Sigmoid colon (tissue), 7 donors: ENCODE measurements around the gene FAM9C. TPM values are rescaled to one million over a fixed set of nuclear protein-coding genes. Genes with fewer than 3 reads are reported as not detected.
"Not testable (repeated sequence)": the region's sequence is repeated elsewhere in the genome, so short reads cannot be mapped to it uniquely, and the experiment has no call there.

ENCODE experiments used
- DNase-seq: peaks from one replicate; pipeline ENCODE4 v3.0.0-alpha.2; 2019
- H3K27ac ChIP-seq, 4 donors: fragments of 200-600 bp; sonication (generic); one replicate each; pipeline ENCODE4 v1.5.1; 2016 to 2019; ENCODE audit warnings: mild to moderate bottlenecking in 1 of 4
- H3K27me3 ChIP-seq, 3 donors: fragments of 200-600 bp; sonication (generic); one replicate each; pipeline ENCODE4 v1.5.1; 2019; ENCODE audit warnings: mild to moderate bottlenecking in 1 of 3
- H3K36me3 ChIP-seq, 4 donors: fragments of 200-600 bp; sonication (generic); one replicate each; pipeline ENCODE4 v1.5.1; 2016 to 2019
- H3K4me1 ChIP-seq, 4 donors: fragments of 200-600 bp; sonication (generic); one replicate each; pipeline ENCODE4 v1.5.1; 2017 to 2019
- H3K4me3 ChIP-seq, 4 donors: fragments of 200-600 bp; sonication (generic); one replicate each; pipeline ENCODE4 v1.5.1; 2017 to 2019; ENCODE audit warnings: mild to moderate bottlenecking in 2 of 4, moderate library complexity in 1 of 4
- H3K9me3 ChIP-seq, 4 donors: fragments of 200-600 bp in 3 of 4; sonication (generic) in 3 of 4; one replicate each; pipeline versions ENCODE4 v1.5.1 to v1.6.1; 2013 to 2019
- CTCF ChIP-seq, 4 experiments: fragments of 450-650 bp in 3 of 4; fragments of 200-600 bp in 1 of 4; IDR thresholded peaks; one replicate each; pipeline ENCODE4 v1.5.1; 2016 to 2019; ENCODE audit warnings: antibody characterized with exemption in 4 of 4, mild to moderate bottlenecking in 3 of 4, moderate library complexity in 2 of 4
- EP300 ChIP-seq, 4 donors: sonication (generic); formaldehyde crosslinking; IDR thresholded peaks; one replicate each; pipeline ENCODE4 v1.6.1; 2017; ENCODE audit warnings: antibody characterized with exemption in 4 of 4
- POLR2A ChIP-seq, 2 donors: fragments of 450-650 bp; IDR thresholded peaks; one replicate each; pipeline ENCODE4 v1.6.1; 2016; ENCODE audit warnings: antibody characterized with exemption in 2 of 2, mild to moderate bottlenecking in 2 of 2, moderate library complexity in 2 of 2
- POLR2AphosphoS5 ChIP-seq, 4 donors: sonication (generic); formaldehyde crosslinking; IDR thresholded peaks; one replicate each; pipeline ENCODE4 v1.6.1; 2017; ENCODE audit warnings: antibody characterized with exemption in 4 of 4
- WGBS, 2 donors: extraction: QIAGEN DNeasy Blood & Tissue Kit; methylation state at CpG; one replicate each; pipeline ENCODE4 v1.1.7; 2013; 5-methylcytosine and 5-hydroxymethylcytosine counted together
- intact Hi-C: fragments of 100-400 bp; cut with DNase I; formaldehyde crosslinking; loops from one replicate; pipeline ENCODE4 v1.15.1; 2023
- polyA plus RNA-seq, 3 donors: library from polyadenylated mRNA; stranded (reverse); fragments of 200-250 nt; gene quantifications; one replicate each; pipeline ENCODE4 v1.2.3, GENCODE V29; 2013
- total RNA-seq, 4 donors: library from RNA; depleted of rRNA; stranded (reverse); fragments of >200 nt; gene quantifications; one replicate each; pipeline ENCODE4 v1.1.0, GENCODE V29; 2016
- donor health status: healthy with polysubstance abuse.
- donor health status: Bipolar disorder and iron deficiency.
- donor health status: healthy.

Gene FAM9C
- total and polyA plus RNA-seq, 7 donors, result 0.17 TPM; not detected in 6

- Histone ChIP-seq H3K36me3 (no peaks in the 10 kb centered on the region), H3K27me3 (no peaks in the 10 kb centered on the region), H3K27ac (peak overlapping the region; percentile 48 to 55 (median 50)), H3K9me3 (no peaks in the 10 kb centered on the region), H3K4me1 (peaks cover 0 to 5% (median 0%) of the 10 kb centered on the region in 4 donors), H3K4me3 (no peak overlapping the region)
- no peak for DNase-seq
- 54 to 83% methylated on average over 14 of the region's 14 CpGs for WGBS, 2 donors
- TF ChIP-seq POLR2A (IDR thresholded peaks at IDR 0.05) (no peak), EP300 (IDR thresholded peaks at IDR 0.05) (no peak), POLR2AphosphoS5 (IDR thresholded peaks at IDR 0.05) (no peak), CTCF (IDR thresholded peaks at IDR 0.05) (no peak)
- intact Hi-C loops, result loop anchor here (10.0 kb wide), 1 partner anchor 394 kb away; no protein-coding TSS in a partner anchor
Measured at GRCh38 chrX:13090339-13091110, 46.1 kb upstream of the FAM9C start.

- H3K27ac ChIP-seq, result peak overlapping the region; percentile 47 to 50 (median 49)
- intact Hi-C loops, result loop anchor here (10.0 kb wide), 1 partner anchor 395 kb away; no protein-coding TSS in a partner anchor
- no peaks in the 10 kb centered on the region for H3K27me3 ChIP-seq
- H3K36me3 ChIP-seq, result no peaks in the 10 kb centered on the region
- TF ChIP-seq POLR2A (IDR thresholded peaks at IDR 0.05) (no peak), CTCF (IDR thresholded peaks at IDR 0.05) (no peak), POLR2AphosphoS5 (IDR thresholded peaks at IDR 0.05) (no peak), EP300 (IDR thresholded peaks at IDR 0.05) (no peak)
- DNase-seq, result no peak
- peaks cover 0 to 4% (median 0%) of the 10 kb centered on the region in 4 donors for H3K4me1 ChIP-seq
- WGBS, 2 donors, result 55 to 74% methylated on average over 1 of the region's 1 CpG
- no peak overlapping the region for H3K4me3 ChIP-seq
- no peaks in the 10 kb centered on the region for H3K9me3 ChIP-seq
Measured at GRCh38 chrX:13090027-13090338, 45.6 kb upstream of the FAM9C start.

GRCh38 chrX:13088156-13088487 lies 43.7 kb upstream of the FAM9C start:
- intact Hi-C loops, result loop anchor here (10.0 kb wide), 1 partner anchor 113 kb away; the partner anchor contains the start of gene TMSB4X
- 37 to 89% methylated on average over 5 of the region's 5 CpGs for WGBS, 2 donors

GRCh38 chrX:13087322-13088155 lies 43.1 kb upstream of the FAM9C start:
- Histone ChIP-seq H3K4me1 (no peaks in the 10 kb centered on the region), H3K4me3 (no peak overlapping the region), H3K9me3 (no peaks in the 10 kb centered on the region), H3K27ac (no peak overlapping the region), H3K27me3 (no peaks in the 10 kb centered on the region), H3K36me3 (no peaks in the 10 kb centered on the region)
- intact Hi-C loops, result loop anchor here (10.0 kb wide), 1 partner anchor 113 kb away; the partner anchor contains the start of gene TMSB4X
- TF ChIP-seq POLR2AphosphoS5 (IDR thresholded peaks at IDR 0.05), result no peak
- TF ChIP-seq EP300 (IDR thresholded peaks at IDR 0.05), result no peak
- no peak for TF ChIP-seq POLR2A (IDR thresholded peaks at IDR 0.05)
- no peak for TF ChIP-seq CTCF (IDR thresholded peaks at IDR 0.05)
- no peak for DNase-seq
- 41 to 82% methylated on average over 10 of the region's 10 CpGs for WGBS, 2 donors

More at GRCh38 chrX:13088156-13088487, 43.7 kb upstream of the FAM9C start:
- Histone ChIP-seq H3K27me3 (no peaks in the 10 kb centered on the region), H3K4me1 (no peaks in the 10 kb centered on the region), H3K4me3 (no peak overlapping the region), H3K36me3 (no peaks in the 10 kb centered on the region), H3K27ac (no peak overlapping the region), H3K9me3 (no peaks in the 10 kb centered on the region)
- DNase-seq, result no peak
- TF ChIP-seq POLR2AphosphoS5 (IDR thresholded peaks at IDR 0.05) (no peak), POLR2A (IDR thresholded peaks at IDR 0.05) (no peak), EP300 (IDR thresholded peaks at IDR 0.05) (no peak), CTCF (IDR thresholded peaks at IDR 0.05) (no peak)

GRCh38 chrX:13086793-13087321 lies 42.4 kb upstream of the FAM9C start:
- DNase-seq, H3K9me3 ChIP-seq, H3K4me1 ChIP-seq, H3K4me3 ChIP-seq, H3K36me3 ChIP-seq, H3K27me3 ChIP-seq, H3K27ac ChIP-seq: not testable (repeated sequence)
- WGBS, 2 donors, result 53 to 87% methylated on average over 8 of the region's 8 CpGs
- intact Hi-C loops, result loop anchor here (10.0 kb wide), 1 partner anchor 112 kb away; the partner anchor contains the start of gene TMSB4X
